Colonic mucosa (tissue), 4 donors: ENCODE results near the gene KIAA2012. TPM values are rescaled to one million over a fixed set of nuclear protein-coding genes. Genes with fewer than 3 reads are reported as not detected.

Experiments used
- DNase-seq: peaks from one replicate; pipeline ENCODE4 v3.0.0-alpha.2; 2020
- H3K27ac ChIP-seq: fragments of 200-600 bp; one replicate; pipeline ENCODE4 v1.8.0; 2021
- H3K27me3 ChIP-seq: fragments of 200-600 bp; one replicate; pipeline ENCODE4 v1.8.0; 2021
- H3K36me3 ChIP-seq: fragments of 200-600 bp; one replicate; pipeline ENCODE4 v1.8.0; 2021
- H3K4me1 ChIP-seq: fragments of 200-600 bp; one replicate; pipeline ENCODE4 v1.8.0; 2021; ENCODE audit warnings: mild to moderate bottlenecking
- H3K4me3 ChIP-seq: fragments of 200-600 bp; one replicate; pipeline ENCODE4 v1.8.0; 2021
- H3K9ac ChIP-seq, 2 donors: one replicate each; pipeline ENCODE4 v1.7.0; 2013; ENCODE audit warnings: control low read depth in 2 of 2, low read depth in 2 of 2, low read length in 2 of 2
- H3K9me3 ChIP-seq: fragments of 200-600 bp; one replicate; pipeline ENCODE4 v1.8.0; 2021
- CTCF ChIP-seq: fragments of 200-600 bp; IDR thresholded peaks from one replicate; pipeline ENCODE4 v1.8.0; 2022; ENCODE audit warnings: antibody characterized with exemption, mild to moderate bottlenecking
- intact Hi-C: fragments of 100-400 bp; cut with DNase I; formaldehyde crosslinking; loops from one replicate; pipeline ENCODE4 v1.14.1; 2022
- total RNA-seq, 2 donors: library from RNA; stranded (reverse); fragmentation: NEBNext Ultra II Directional in 1 of 2; extraction: Animal tissue kit (Norgen Biotek cat#: 25700) in 1 of 2; gene quantifications; one replicate each; pipeline ENCODE4 v1.2.1, GENCODE V29; 2021
- donor health status: healthy.
- donor health status: DM: no; HTN: no; CAD: no.
- donor health status: DM: no; HTN: no; CAD: no.

The KIAA2012 gene
- total RNA-seq, 2 donors from 2014 or later, result not detected

- no peak overlapping the region for H3K9ac ChIP-seq
- H3K4me1 ChIP-seq, result no peaks in the 10 kb centered on the region
- H3K36me3 ChIP-seq, result no peaks in the 10 kb centered on the region
- H3K9me3 ChIP-seq, result no peaks in the 10 kb centered on the region
- H3K27ac ChIP-seq, result no peak overlapping the region
- intact Hi-C loops, result loop anchor here (10.0 kb wide), 1 partner anchor 75 kb away; no protein-coding TSS in a partner anchor
- H3K27me3 ChIP-seq, result no peaks in the 10 kb centered on the region
- H3K4me3 ChIP-seq, result no peak overlapping the region
- TF ChIP-seq CTCF, result no peak
- no peak for DNase-seq
Observed at GRCh38 chr2:202100176-202100575, 27.1 kb downstream of the KIAA2012 start.

GRCh38 chr2:202101026-202101579 is 28.0 kb downstream of the KIAA2012 start:
- H3K4me3 ChIP-seq, result no peak overlapping the region
- no peak overlapping the region for H3K27ac ChIP-seq
- intact Hi-C loops, result loop anchor here (10.0 kb wide), 1 partner anchor 74 kb away; no protein-coding TSS in a partner anchor
- H3K9ac ChIP-seq, result no peak overlapping the region
- no peaks in the 10 kb centered on the region for H3K27me3 ChIP-seq
- DNase-seq, result no peak
- no peaks in the 10 kb centered on the region for H3K9me3 ChIP-seq
- TF ChIP-seq CTCF, result no peak
- no peaks in the 10 kb centered on the region for H3K4me1 ChIP-seq
- H3K36me3 ChIP-seq, result no peaks in the 10 kb centered on the region

- TF ChIP-seq CTCF, result no peak
- Histone ChIP-seq H3K9me3 (no peaks in the 10 kb centered on the region), H3K27me3 (no peaks in the 10 kb centered on the region), H3K4me1 (no peaks in the 10 kb centered on the region), H3K9ac (no peak overlapping the region), H3K36me3 (no peaks in the 10 kb centered on the region), H3K4me3 (no peak overlapping the region), H3K27ac (no peak overlapping the region)
- intact Hi-C loops, result loop anchor here (10.0 kb wide), 1 partner anchor 72 kb away; no protein-coding TSS in a partner anchor
- no peak for DNase-seq
Observed at GRCh38 chr2:202102425-202103000, 29.5 kb downstream of the KIAA2012 start.

GRCh38 chr2:202104286-202104870 is 31.3 kb downstream of the KIAA2012 start:
- Histone ChIP-seq H3K4me1 (no peaks in the 10 kb centered on the region), H3K36me3 (no peaks in the 10 kb centered on the region), H3K9ac (no peak overlapping the region), H3K4me3 (no peak overlapping the region), H3K27me3 (no peaks in the 10 kb centered on the region), H3K9me3 (no peaks in the 10 kb centered on the region), H3K27ac (no peak overlapping the region)
- TF ChIP-seq CTCF, result peak; percentile 45
- intact Hi-C loops, result loop anchor here (10.0 kb wide), 1 partner anchor 70 kb away; no protein-coding TSS in a partner anchor
- peak; percentile 43 for DNase-seq

GRCh38 chr2:202105025-202105424 is 32.0 kb downstream of the KIAA2012 start:
- Histone ChIP-seq H3K9ac (no peak overlapping the region), H3K9me3 (no peaks in the 10 kb centered on the region), H3K27me3 (no peaks in the 10 kb centered on the region), H3K36me3 (no peaks in the 10 kb centered on the region), H3K27ac (no peak overlapping the region), H3K4me1 (no peaks in the 10 kb centered on the region), H3K4me3 (no peak overlapping the region)
- TF ChIP-seq CTCF, result no peak
- intact Hi-C loops, result loop anchor here (10.0 kb wide), 1 partner anchor 70 kb away; no protein-coding TSS in a partner anchor
- no peak for DNase-seq
